Neuronal stem cell (in vitro differentiated cells): Measurements from ENCODE around the gene BMF.

Experiments
- DNase-seq: peaks from one replicate; pipeline ENCODE4 v3.0.0-alpha.2; 2013; ENCODE audit warnings: low spot score
- H2AFZ ChIP-seq: one replicate; pipeline ENCODE4 v1.6.1; 2013; ENCODE audit warnings: mild to moderate bottlenecking, low read length, inconsistent platforms
- H2AK5ac ChIP-seq: 2 replicates; pipeline ENCODE4 v1.6.1; 2013; ENCODE audit warnings: low read depth, mild to moderate bottlenecking, inconsistent platforms, low read length, moderate library complexity, mixed read lengths
- H2BK120ac ChIP-seq: 2 replicates; pipeline ENCODE4 v1.6.1; 2013; ENCODE audit warnings: low read depth, mild to moderate bottlenecking, inconsistent platforms, low read length, moderate library complexity, mixed read lengths
- H2BK12ac ChIP-seq: one replicate; pipeline ENCODE4 v1.6.1; 2013; ENCODE audit warnings: low read length, inconsistent platforms
- H2BK15ac ChIP-seq: 2 replicates; pipeline ENCODE4 v1.6.1; 2013; ENCODE audit warnings: mild to moderate bottlenecking, low read length, inconsistent platforms, mixed read lengths
- H2BK5ac ChIP-seq: one replicate; pipeline ENCODE4 v1.6.1; 2013; ENCODE audit warnings: inconsistent platforms, mild to moderate bottlenecking, low read length, moderate library complexity
- H3K14ac ChIP-seq: one replicate; pipeline ENCODE4 v1.6.1; 2013; ENCODE audit warnings: low read length, inconsistent platforms
- H3K18ac ChIP-seq: 2 replicates; pipeline ENCODE4 v1.6.1; 2013; ENCODE audit warnings: low read length, inconsistent platforms
- H3K23ac ChIP-seq: 2 replicates; pipeline ENCODE4 v1.6.1; 2013; ENCODE audit warnings: low read depth, mild to moderate bottlenecking, mixed read lengths, low read length, inconsistent platforms; ENCODE audit not compliant: poor library complexity
- H3K27ac ChIP-seq: replicated peaks from 3 replicates; pipeline ENCODE4 v1.5.1; 2013; ENCODE audit warnings: low read length, inconsistent platforms
- H3K27me3 ChIP-seq, 3 experiments: 2 replicates each; pipeline ENCODE4 v1.6.1; 2013; ENCODE audit warnings: low read length in 3 of 3, mild to moderate bottlenecking in 2 of 3, inconsistent platforms in 1 of 3, low read depth in 1 of 3, mixed read lengths in 1 of 3, moderate library complexity in 1 of 3; ENCODE audit not compliant: control insufficient read depth in 3 of 3, insufficient read depth in 3 of 3
- H3K36me3 ChIP-seq, 2 donors: replicated peaks in 1 of 2; 2 replicates each; pipeline ENCODE4 v1.6.1; 2013; ENCODE audit warnings: low read length in 2 of 2; ENCODE audit not compliant: control insufficient read depth in 2 of 2, insufficient read depth in 2 of 2
- H3K4ac ChIP-seq: 2 replicates; pipeline ENCODE4 v1.6.1; 2013; ENCODE audit warnings: inconsistent platforms, mild to moderate bottlenecking, low read length, moderate library complexity
- H3K4me1 ChIP-seq, 2 donors: 1 replicate in 1 of 2; 2 replicates in 1 of 2; pipeline ENCODE4 v1.6.1; 2013; ENCODE audit warnings: low read length in 2 of 2, low read depth in 1 of 2; ENCODE audit not compliant: control insufficient read depth in 2 of 2, insufficient read depth in 1 of 2
- H3K4me2 ChIP-seq: one replicate; pipeline ENCODE4 v1.6.1; 2013; ENCODE audit warnings: mild to moderate bottlenecking, low read length, inconsistent platforms; ENCODE audit not compliant: insufficient read depth, poor library complexity, severe bottlenecking
- H3K4me3 ChIP-seq, 2 donors: 2 replicates each; pipeline ENCODE4 v1.5.1; 2013; ENCODE audit warnings: low read length in 2 of 2, mild to moderate bottlenecking in 2 of 2, inconsistent platforms in 1 of 2, moderate library complexity in 1 of 2
- H3K79me1 ChIP-seq: one replicate; pipeline ENCODE4 v1.6.1; 2013; ENCODE audit warnings: low read depth, mild to moderate bottlenecking, inconsistent platforms, low read length, moderate library complexity
- H3K9ac ChIP-seq: one replicate; pipeline ENCODE4 v1.6.1; 2013; ENCODE audit warnings: mild to moderate bottlenecking, low read depth, low read length, inconsistent platforms; ENCODE audit not compliant: poor library complexity
- H3K9me3 ChIP-seq, 2 donors: replicated peaks in 1 of 2; 2 replicates each; pipeline versions ENCODE3 to v1.6.1; 2013; ENCODE audit warnings: low read length in 2 of 2, mild to moderate bottlenecking in 2 of 2, inconsistent platforms in 1 of 2, low read depth in 1 of 2, mixed read lengths in 1 of 2, moderate library complexity in 1 of 2; ENCODE audit not compliant: control insufficient read depth in 2 of 2, insufficient read depth in 1 of 2
- H4K8ac ChIP-seq: one replicate; pipeline ENCODE4 v1.6.1; 2013; ENCODE audit warnings: low read depth, mild to moderate bottlenecking, inconsistent platforms, low read length, moderate library complexity
- H4K91ac ChIP-seq: one replicate; pipeline ENCODE4 v1.6.1; 2013; ENCODE audit warnings: low read length, low read depth, mild to moderate bottlenecking, inconsistent platforms; ENCODE audit not compliant: poor library complexity
- WGBS, 2 donors: extraction: QIAGEN DNeasy Blood & Tissue Kit; methylation state at CpG; one replicate each; pipeline ENCODE4 v1.1.7; 2013; ENCODE audit warnings: missing lambda C conversion rate in 2 of 2, mixed read lengths in 1 of 2; ENCODE audit not compliant: insufficient read length in 2 of 2, insufficient replicate concordance in 1 of 2; ENCODE audit errors: extremely low coverage in 2 of 2; 5-methylcytosine and 5-hydroxymethylcytosine counted together

Gene BMF

GRCh38 chr15:40040293-40040635 is 68.4 kb downstream of the BMF start:
- H3K4me1 ChIP-seq, result peaks cover 2 to 12% of the 10 kb centered on the region in 2 donors
- H3K4ac ChIP-seq, result no peak overlapping the region
- no peak overlapping the region for H3K14ac ChIP-seq
- WGBS, 2 donors, result no CpG with 5 or more reads among the region's 6 CpGs
- no peak overlapping the region for H2BK120ac ChIP-seq
- H4K8ac ChIP-seq, result no peak overlapping the region
- no peak overlapping the region for H3K4me2 ChIP-seq
- H2BK5ac ChIP-seq, result no peak overlapping the region
- peaks cover 3 to 31% of the 10 kb centered on the region in 2 donors for H3K36me3 ChIP-seq
- no peak overlapping the region for H2AFZ ChIP-seq
- no peaks in the 10 kb centered on the region for H3K9me3 ChIP-seq
- H2AK5ac ChIP-seq, result no peak overlapping the region
- H3K27me3 ChIP-seq, result no peaks in the 10 kb centered on the region
- no peak overlapping the region for H4K91ac ChIP-seq
- H2BK15ac ChIP-seq, result no peak overlapping the region
- no peak overlapping the region for H3K18ac ChIP-seq
- DNase-seq, result no peak
- no peak overlapping the region for H3K9ac ChIP-seq
- no peaks in the 10 kb centered on the region for H3K79me1 ChIP-seq
- no peak overlapping the region for H3K23ac ChIP-seq
- H3K4me3 ChIP-seq, result no peak overlapping the region
- no peak overlapping the region for H2BK12ac ChIP-seq
- H3K27ac ChIP-seq, result no peak overlapping the region

GRCh38 chr15:40038638-40039543 is 69.8 kb downstream of the BMF start, which contains the start of gene SRP14:
Gene SRP14 (minus strand): TSS chr15:40039181. CDS start chr15:40039116, 65 bp downstream.
- Histone ChIP-seq H2BK15ac (peak within 1 kb of the TSS; percentile 52), H3K14ac (peak within 1 kb of the TSS; percentile 95), H2BK120ac (peak within 1 kb of the TSS; percentile 26), H2BK12ac (no peak within 1 kb of the TSS), H3K4me3 (peak within 1 kb of the TSS; percentile 81 to 99), H3K23ac (peak within 1 kb of the TSS; percentile 99), H2AFZ (peak within 1 kb of the TSS; percentile 89), H3K4me1 (peaks cover 2 to 8% of the 10 kb centered on the region in 2 donors), H3K9me3 (no peaks in the 10 kb centered on the region), H3K27me3 (no peaks in the 10 kb centered on the region), H3K18ac (peak within 1 kb of the TSS; percentile 99), H3K27ac (peak within 1 kb of the TSS; percentile 79), H4K91ac (peak within 1 kb of the TSS; percentile 80), H2AK5ac (peak within 1 kb of the TSS; percentile 22), H3K4ac (peak within 1 kb of the TSS; percentile 86), H2BK5ac (peak within 1 kb of the TSS; percentile 69), H3K4me2 (peak within 1 kb of the TSS; percentile 69), H4K8ac (no peak within 1 kb of the TSS), H3K36me3 (peaks cover 9 to 45% of the 10 kb centered on the region in 2 donors), H3K79me1 (no peaks in the 10 kb centered on the region), H3K9ac (peak within 1 kb of the TSS; percentile 99)
- WGBS, 2 donors, result no CpG with 5 or more reads among the region's 59 CpGs
- DNase-seq, result peak; percentile 90

- DNase-seq, result no peak
Measured at GRCh38 chr15:40038275-40038637, 70.4 kb downstream of the BMF start.

More at GRCh38 chr15:40038275-40038637, 70.4 kb downstream of the BMF start:
- Histone ChIP-seq H2BK15ac (no peak overlapping the region), H3K4me2 (peak overlapping the region; percentile 64), H4K91ac (no peak overlapping the region), H4K8ac (no peak overlapping the region), H3K9me3 (no peaks in the 10 kb centered on the region), H2BK12ac (no peak overlapping the region), H3K27ac (no peak overlapping the region), H3K9ac (peak overlapping the region; percentile 99), H2AFZ (peak overlapping the region; percentile 89), H3K4ac (no peak overlapping the region), H3K18ac (no peak overlapping the region), H3K4me1 (peaks cover 2 to 8% of the 10 kb centered on the region in 2 donors), H3K27me3 (no peaks in the 10 kb centered on the region), H3K4me3 (peak overlapping the region; percentile 81 to 99), H3K14ac (peak overlapping the region; percentile 95), H3K23ac (peak overlapping the region; percentile 13), H2AK5ac (peak overlapping the region; percentile 22), H3K36me3 (peaks cover 9 to 49% of the 10 kb centered on the region in 2 donors), H3K79me1 (no peaks in the 10 kb centered on the region), H2BK5ac (peak overlapping the region; percentile 69), H2BK120ac (no peak overlapping the region)
- WGBS, 2 donors, result no CpG with 5 or more reads among the region's 18 CpGs
